Neural cell (in vitro differentiated cells): ENCODE data around the gene ACP7.

ENCODE experiments used
- CTCF ChIP-seq: fragments of 450-650 bp; IDR thresholded peaks from 2 replicates; pipeline ENCODE4 v1.5.1; 2014; ENCODE audit warnings: antibody characterized with exemption, mild to moderate bottlenecking, moderate library complexity; ENCODE audit not compliant: poor library complexity, severe bottlenecking
- EZH2 ChIP-seq: fragments of 200-600, 300-800 bp; shearing (Covaris generic), sonication (generic); IDR thresholded peaks from 2 replicates; pipeline ENCODE4 v1.6.1; 2014; ENCODE audit warnings: antibody characterized with exemption, low read length, borderline replicate concordance, mild to moderate bottlenecking; ENCODE audit not compliant: insufficient read depth, poor library complexity, severe bottlenecking
- POLR2AphosphoS5 ChIP-seq: IDR thresholded peaks from 2 replicates; pipeline ENCODE4 v1.6.1; 2012
- SMC3 ChIP-seq: fragments of 450-650 bp; conservative IDR thresholded peaks from 2 replicates; pipeline ENCODE4 v1.6.1; 2014; ENCODE audit warnings: antibody characterized with exemption, mild to moderate bottlenecking, moderate library complexity; ENCODE audit not compliant: poor library complexity
- TAF1 ChIP-seq: IDR thresholded peaks from 2 replicates; pipeline ENCODE4 v1.6.1; 2012; ENCODE audit warnings: low read depth

- TF ChIP-seq EZH2: no peak
- peak; percentile 31 for TF ChIP-seq CTCF
- peak; percentile 38 for TF ChIP-seq SMC3
- TF ChIP-seq POLR2AphosphoS5: peak; percentile 93
- peak; percentile 92 for TF ChIP-seq TAF1
Measured at GRCh38 chr19:39125554-39126311, 41.6 kb downstream of the ACP7 start, which contains the start of gene PAK4.
